GM19397 (cell line): ENCODE data around the gene RSAD2.
"Not testable (repeated sequence)": the region's sequence is repeated elsewhere in the genome, so short reads cannot be mapped to it uniquely, and the experiment has no call there.

ENCODE experiments used
- ATAC-seq: cut with Tn5 transposase; IDR thresholded peaks from one replicate; pipeline ENCODE4 v1.9.1; 2021; ENCODE audit warnings: mild to moderate bottlenecking, moderate library complexity; ENCODE audit not compliant: unreplicated experiment

RSAD2 gene

GRCh38 chr2:6923319-6923718, 45.7 kb downstream of the RSAD2 start:
- no peak for ATAC-seq

- ATAC-seq = no peak
Measured at GRCh38 chr2:6924101-6924923, 46.7 kb downstream of the RSAD2 start.

GRCh38 chr2:6924924-6925409, 47.4 kb downstream of the RSAD2 start:
- ATAC-seq = no peak

- ATAC-seq = no peak
Measured at GRCh38 chr2:6926071-6926732, 48.6 kb downstream of the RSAD2 start.

GRCh38 chr2:6927186-6927585, 49.6 kb downstream of the RSAD2 start:
- no peak for ATAC-seq

- ATAC-seq = no peak
Measured at GRCh38 chr2:6927753-6928152, 50.2 kb downstream of the RSAD2 start.

- ATAC-seq = no peak
Measured at GRCh38 chr2:6928452-6928851, 50.9 kb downstream of the RSAD2 start.

- ATAC-seq = no peak
Measured at GRCh38 chr2:6929196-6929819, 51.7 kb downstream of the RSAD2 start.

GRCh38 chr2:6930923-6931647, 53.5 kb downstream of the RSAD2 start:
- ATAC-seq = no peak

GRCh38 chr2:6931753-6932152, 54.2 kb downstream of the RSAD2 start:
- ATAC-seq = no peak

- no peak for ATAC-seq
Measured at GRCh38 chr2:6932206-6932605, 54.6 kb downstream of the RSAD2 start.

GRCh38 chr2:6932828-6933227, 55.3 kb downstream of the RSAD2 start:
- no peak for ATAC-seq

- ATAC-seq = no peak
Measured at GRCh38 chr2:6933911-6934310, 56.3 kb downstream of the RSAD2 start.

- ATAC-seq = no peak
Measured at GRCh38 chr2:6934345-6934744, 56.8 kb downstream of the RSAD2 start.

- ATAC-seq = no peak
Measured at GRCh38 chr2:6934758-6935651, 57.4 kb downstream of the RSAD2 start.

- not testable (repeated sequence) for ATAC-seq
Measured at GRCh38 chr2:6935652-6936020, 58.1 kb downstream of the RSAD2 start.

GRCh38 chr2:6937157-6937556, 59.6 kb downstream of the RSAD2 start:
- ATAC-seq = no peak

- ATAC-seq = no peak
Measured at GRCh38 chr2:6937582-6937981, 60.0 kb downstream of the RSAD2 start.

GRCh38 chr2:6939071-6939470, 61.5 kb downstream of the RSAD2 start:
- ATAC-seq = no peak

- no peak for ATAC-seq
Measured at GRCh38 chr2:6940820-6941219, 63.2 kb downstream of the RSAD2 start.
